Measurements from ENCODE around the gene BACH2.

Gene BACH2

DNA sequence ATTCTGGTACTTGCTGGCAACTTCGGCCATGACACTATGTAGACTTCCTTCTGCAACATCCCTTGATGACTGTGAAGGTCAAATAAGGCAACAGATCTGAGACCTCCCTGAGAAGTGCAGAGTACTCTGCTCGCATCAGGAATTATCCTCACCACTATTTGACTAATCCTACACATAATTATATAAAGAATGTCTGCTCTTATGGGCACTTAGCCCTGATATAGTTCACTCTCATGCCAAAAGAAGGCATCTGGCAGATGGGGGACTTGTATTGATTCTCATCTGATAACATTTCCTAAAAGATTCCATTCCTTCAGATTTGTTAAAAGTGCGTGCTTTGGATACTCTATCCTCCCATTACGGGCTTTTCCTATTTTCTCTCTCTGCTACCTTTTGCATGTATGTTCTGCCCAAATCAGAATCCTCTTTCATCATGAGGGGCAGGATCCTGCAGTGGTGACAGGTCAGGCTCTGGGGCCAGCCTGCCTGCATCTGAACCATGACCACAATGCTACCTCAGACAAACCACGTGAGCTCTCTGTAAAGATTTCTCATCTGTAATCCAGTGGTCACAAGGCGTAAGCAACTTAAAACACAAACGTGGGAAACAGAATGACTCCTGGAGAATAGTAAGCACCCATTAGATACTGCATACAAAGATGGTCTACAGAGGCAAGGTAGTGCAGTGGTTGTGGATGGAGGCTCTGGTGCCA is 268.4 kb downstream of the BACH2 start:
- no peak for DNase-seq (ENCODE audit: low spot score)

GRCh38 chr6:90026216-90026615 is 270.4 kb downstream of the BACH2 start:
- no peak for DNase-seq (ENCODE audit: low spot score)

GRCh38 chr6:90025523-90026061 is 271.1 kb downstream of the BACH2 start:
- DNase-seq (ENCODE audit: low spot score): no peak

- no peak for DNase-seq (ENCODE audit: low spot score)
Observed at GRCh38 chr6:90024633-90025032, 272.0 kb downstream of the BACH2 start.

DNA sequence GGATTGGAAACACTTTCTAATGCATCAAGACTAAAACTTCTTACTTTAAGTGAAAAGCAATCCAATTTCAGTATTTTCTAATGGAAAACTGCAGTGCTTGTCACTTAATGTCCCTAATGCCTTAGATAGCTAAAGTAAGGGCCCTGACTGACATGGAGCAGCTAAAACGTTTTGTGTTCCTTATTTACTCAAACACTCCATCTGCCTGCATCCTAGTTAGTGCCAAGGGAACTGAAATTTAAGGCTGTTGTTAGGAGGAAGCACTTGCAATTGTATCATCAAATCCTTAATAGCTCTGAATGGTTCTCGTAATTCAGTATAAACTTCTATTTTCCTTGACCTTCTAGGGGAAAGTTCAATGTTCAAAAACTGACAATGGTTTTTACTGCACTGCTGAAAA is 274.9 kb downstream of the BACH2 start:
- no peak for DNase-seq (ENCODE audit: low spot score)

DNA sequence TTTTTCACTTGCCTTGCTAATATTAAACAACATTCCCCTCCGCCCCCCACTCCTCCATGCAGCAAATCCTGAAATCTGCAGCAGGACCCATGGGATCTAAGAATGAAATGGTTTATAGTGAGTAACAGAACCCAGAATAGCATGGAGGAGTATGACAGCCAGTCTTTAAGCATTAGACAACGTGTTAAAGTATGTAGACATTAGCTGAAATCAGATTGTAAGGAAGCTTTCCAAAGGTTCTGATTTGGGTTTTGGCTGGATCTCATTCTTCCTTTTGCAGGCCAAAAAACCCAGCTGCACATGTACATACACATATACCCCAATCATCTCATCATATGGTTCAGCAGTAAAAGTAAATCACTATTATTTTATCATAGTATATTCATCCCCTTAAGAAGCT is 275.9 kb downstream of the BACH2 start:
- DNase-seq (ENCODE audit: low spot score): no peak

GRCh38 chr6:90019216-90019615 is 277.4 kb downstream of the BACH2 start:
- DNase-seq (ENCODE audit: low spot score): no peak

GRCh38 chr6:90015883-90016282 is 280.8 kb downstream of the BACH2 start:
- DNase-seq (ENCODE audit: low spot score): no peak

- DNase-seq (ENCODE audit: low spot score): no peak
Observed at GRCh38 chr6:90008908-90009501, 287.6 kb downstream of the BACH2 start.

- DNase-seq (ENCODE audit: low spot score): no peak
Observed at GRCh38 chr6:90008189-90008907, 288.3 kb downstream of the BACH2 start.

DNA sequence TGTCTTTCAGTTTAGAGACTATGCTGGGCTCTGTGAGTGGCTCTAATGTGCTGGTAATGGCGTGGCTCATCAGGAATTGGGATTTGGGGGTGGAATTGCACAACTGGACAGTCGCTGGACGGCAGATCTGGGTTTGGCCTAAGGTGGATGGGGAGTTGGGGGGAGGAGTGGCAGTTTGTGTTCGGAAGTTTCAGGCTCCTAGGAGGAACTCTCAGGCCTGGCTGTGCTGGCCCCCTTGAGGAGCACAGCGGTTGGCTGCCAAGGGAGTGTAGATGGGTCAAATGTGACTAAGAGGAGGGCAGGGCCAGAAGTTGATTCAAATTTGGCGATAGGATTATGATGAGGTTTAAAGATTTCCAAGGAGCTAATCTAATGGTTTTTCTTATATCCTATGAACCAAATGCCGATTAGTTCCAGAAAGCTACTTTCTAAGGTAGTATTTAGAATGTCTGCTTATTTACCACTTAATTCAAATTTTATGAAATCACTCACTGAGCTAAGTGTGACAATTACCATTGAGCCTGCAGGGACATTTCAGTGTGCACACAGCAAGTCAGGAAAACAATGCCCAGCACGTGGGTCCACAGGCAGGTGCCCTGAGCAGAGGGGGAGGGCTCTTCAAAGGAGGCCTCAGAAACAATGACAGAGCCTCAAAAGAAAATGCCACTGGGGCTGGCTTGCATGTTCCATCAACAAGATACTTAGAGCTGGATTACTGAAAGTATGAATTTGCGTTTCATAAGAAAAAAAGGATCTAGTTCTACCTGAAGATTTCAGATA is 291.4 kb downstream of the BACH2 start:
- DNase-seq (ENCODE audit: low spot score): no peak

GRCh38 chr6:90004511-90004910 is 292.1 kb downstream of the BACH2 start:
- DNase-seq (ENCODE audit: low spot score): no peak

DNA sequence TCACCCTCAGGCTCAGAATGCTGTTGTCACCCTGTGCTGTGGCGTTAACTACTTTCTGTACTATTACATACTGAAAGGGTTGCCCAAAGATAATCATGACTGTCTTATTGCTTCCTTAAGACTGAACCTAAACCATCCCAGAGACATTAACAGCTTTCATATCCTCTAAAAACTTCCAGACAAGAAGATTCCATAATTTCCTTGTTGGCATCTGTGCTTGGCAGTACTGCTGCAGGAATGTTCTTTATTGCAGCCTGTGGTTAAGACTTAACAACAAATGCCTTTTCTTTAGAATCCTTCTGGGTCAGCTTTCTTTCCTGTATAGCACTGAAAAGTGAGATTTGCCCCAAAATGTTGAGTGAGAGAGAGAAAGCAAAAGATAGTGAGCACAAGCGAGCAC is 292.7 kb downstream of the BACH2 start:
- DNase-seq (ENCODE audit: low spot score): no peak

DNA sequence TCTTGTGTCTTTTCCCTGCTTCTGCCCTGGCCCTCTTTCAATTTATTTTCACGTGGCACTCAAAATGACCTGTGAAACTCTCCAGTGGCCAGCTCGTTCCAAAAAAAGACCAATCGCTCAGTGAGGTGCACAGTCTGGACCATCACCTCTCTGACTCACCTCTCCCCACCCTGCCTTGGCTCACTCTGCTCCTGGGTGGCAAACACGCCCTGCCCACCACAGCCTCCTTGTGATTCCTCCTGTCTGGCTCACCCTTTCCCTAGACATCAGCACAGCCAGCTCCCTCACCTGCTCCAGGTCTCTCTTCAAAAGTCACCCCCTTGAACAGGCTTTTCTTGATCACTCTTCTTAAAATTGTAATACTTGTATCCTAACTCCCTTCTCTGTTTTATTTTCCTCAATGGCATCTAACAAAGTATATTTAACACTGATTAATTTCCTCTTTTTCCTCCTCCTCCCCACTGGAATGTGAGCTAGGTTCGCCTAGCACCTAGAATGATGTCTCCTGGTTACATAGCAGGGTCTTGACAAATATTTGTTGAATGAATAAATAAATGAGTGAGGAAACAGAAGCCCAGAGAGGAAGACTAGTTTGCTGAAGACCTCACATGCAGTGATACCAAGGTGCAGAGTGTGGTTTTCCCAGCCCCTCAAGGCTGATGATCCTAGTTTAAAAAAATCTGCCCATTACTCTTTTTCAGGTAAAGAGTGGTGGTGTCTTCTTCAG is 293.4 kb downstream of the BACH2 start:
- no peak for DNase-seq (ENCODE audit: low spot score)

DNA sequence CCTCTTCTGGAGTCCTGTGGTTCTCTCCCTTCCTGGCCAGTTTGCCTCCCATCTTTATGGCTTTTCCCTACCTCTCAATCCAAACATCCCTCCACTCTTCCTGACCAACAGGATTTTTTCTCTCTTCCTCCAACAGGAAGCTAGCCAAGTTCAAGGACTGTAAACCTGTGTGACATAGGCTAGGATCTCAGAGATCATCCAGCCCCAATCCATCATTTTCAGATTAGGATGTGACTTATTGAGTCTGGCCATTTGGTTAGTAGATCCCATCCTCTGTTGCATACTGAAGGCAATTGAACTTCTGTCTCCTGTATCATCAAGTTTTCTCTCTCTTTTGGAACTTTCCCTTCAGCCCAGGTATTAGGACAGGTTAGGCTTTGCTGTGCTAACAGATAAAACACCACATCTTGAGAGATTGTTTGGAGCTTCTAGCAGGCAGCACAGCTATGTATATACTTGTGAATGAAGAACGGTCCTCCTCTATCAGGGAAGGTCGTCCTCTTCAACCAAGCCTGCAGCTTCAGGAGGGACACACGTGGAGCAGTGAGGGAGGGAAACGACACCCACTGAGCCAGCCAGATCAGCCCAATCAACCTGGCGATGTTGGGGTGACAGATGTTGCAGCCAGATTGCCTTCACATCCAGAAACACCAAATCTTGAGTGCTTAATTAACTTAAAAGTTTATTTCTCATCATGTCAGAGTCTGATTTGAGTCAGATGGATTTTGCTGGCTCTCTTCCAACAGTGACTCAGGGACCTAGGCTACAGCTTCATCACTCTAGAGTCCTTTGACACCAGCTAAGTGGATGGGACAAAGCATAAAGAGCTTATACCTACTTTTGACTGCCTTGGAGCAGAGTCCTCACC is 295.5 kb downstream of the BACH2 start:
- peak; percentile 13 for DNase-seq (ENCODE audit: low spot score)

DNA sequence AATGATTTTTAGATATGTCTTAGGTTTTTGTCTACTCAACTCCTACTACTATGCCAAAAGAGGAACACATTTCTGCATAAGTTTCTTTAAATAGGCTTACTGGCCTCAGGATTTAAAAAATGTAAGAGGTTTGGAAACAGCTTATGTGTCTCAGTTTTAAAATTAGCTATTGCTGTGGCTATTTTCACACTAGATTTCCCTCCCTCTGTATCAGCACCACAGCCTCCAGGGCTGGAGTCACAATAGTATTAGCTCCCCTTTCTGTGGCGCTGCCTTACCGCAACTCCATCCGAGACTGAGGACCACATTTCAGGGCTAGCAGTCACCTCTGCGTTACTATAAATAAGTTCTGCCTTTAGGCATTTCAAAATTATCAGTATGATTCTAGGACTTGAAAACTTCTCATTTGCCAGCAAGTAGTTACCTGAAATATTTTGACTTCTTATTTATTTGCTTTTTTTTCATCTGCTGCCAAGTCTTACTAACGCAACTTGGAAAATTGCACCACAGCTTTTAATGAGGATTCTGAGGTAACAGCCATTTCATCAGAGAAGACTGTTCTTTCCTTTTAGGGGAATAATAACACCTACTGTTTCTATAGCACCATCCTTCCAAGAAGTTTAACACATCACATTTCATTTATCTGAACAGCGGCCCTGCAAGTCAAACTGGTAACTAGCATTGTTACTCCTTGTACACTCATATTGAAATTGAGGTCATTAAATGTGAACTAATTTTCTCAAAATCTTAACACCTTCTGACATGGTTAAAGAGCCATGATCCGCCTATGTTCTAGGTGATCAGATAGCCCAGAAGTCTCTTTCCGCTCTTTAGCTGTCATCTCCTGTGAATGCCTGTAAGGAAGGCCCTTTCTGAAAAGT is 296.5 kb downstream of the BACH2 start:
- DNase-seq (ENCODE audit: low spot score): no peak

DNA sequence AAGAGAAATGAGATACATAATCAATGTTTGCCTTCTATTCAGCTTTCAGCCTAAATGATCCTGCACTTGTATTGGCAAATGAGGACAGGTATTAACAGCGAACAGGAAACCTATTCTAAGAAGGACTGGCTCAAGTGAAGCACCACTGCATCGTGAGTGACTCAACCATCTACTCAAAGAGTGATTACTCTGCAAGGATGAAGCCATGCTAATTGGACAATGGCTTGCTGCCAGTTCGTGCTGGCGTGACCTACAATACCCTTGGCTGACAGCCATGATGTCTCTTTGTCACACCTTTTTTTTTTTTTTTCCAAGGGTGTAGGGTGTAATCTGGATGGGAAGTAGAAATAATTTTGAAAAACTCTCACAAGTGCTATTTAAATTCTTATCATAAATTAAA is 297.5 kb downstream of the BACH2 start:
- DNase-seq (ENCODE audit: low spot score): no peak

GRCh38 chr6:89997456-89998445 is 298.9 kb downstream of the BACH2 start:
- DNase-seq (ENCODE audit: low spot score): no peak
